Fibroblast of mammary gland (primary cell): ENCODE data around the gene PLD1.
"Not testable (repeated sequence)": the region's sequence is repeated elsewhere in the genome, so short reads cannot be mapped to it uniquely, and the experiment has no call there.

ENCODE experiments used
- DNase-seq: peaks from one replicate; pipeline ENCODE4 v3.0.0-alpha.2; 2010; ENCODE audit warnings: low read depth
- H3K4me3 ChIP-seq: 2 replicates; pipeline ENCODE4 v1.5.1; 2011; ENCODE audit warnings: low read depth, mild to moderate bottlenecking, low read length, moderate library complexity; ENCODE audit not compliant: control insufficient read depth
- TF ChIP-seq, protein P1 (sequence below): conservative IDR thresholded peaks from 2 replicates; pipeline ENCODE4 v1.5.1; 2011; ENCODE audit warnings: low read depth, low read length, inconsistent platforms; ENCODE audit not compliant: control insufficient read depth, insufficient read depth

Gene PLD1

DNA sequence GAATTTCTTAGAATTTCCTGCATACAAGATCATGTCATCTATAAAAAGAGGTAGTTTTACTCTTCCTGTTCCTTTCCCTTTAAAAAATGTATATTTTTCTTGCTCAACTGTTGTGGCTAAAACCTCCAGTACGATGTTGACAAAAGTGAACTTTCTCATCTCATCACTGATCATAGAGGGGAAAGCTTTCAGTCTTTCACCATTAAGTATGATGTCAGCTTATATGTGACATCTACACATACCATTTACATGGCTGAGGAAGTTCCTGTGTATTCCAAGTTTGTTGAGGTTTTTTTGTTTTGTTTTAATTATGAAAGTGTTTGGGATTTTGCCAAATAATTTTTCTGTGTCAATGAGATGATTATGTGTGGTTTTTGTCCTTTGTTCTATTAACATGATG is 173.6 kb downstream of the PLD1 start:
- TF ChIP-seq, protein P1, sequence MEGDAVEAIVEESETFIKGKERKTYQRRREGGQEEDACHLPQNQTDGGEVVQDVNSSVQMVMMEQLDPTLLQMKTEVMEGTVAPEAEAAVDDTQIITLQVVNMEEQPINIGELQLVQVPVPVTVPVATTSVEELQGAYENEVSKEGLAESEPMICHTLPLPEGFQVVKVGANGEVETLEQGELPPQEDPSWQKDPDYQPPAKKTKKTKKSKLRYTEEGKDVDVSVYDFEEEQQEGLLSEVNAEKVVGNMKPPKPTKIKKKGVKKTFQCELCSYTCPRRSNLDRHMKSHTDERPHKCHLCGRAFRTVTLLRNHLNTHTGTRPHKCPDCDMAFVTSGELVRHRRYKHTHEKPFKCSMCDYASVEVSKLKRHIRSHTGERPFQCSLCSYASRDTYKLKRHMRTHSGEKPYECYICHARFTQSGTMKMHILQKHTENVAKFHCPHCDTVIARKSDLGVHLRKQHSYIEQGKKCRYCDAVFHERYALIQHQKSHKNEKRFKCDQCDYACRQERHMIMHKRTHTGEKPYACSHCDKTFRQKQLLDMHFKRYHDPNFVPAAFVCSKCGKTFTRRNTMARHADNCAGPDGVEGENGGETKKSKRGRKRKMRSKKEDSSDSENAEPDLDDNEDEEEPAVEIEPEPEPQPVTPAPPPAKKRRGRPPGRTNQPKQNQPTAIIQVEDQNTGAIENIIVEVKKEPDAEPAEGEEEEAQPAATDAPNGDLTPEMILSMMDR: no peak
- DNase-seq: no peak
- no peak overlapping the region for H3K4me3 ChIP-seq

DNA sequence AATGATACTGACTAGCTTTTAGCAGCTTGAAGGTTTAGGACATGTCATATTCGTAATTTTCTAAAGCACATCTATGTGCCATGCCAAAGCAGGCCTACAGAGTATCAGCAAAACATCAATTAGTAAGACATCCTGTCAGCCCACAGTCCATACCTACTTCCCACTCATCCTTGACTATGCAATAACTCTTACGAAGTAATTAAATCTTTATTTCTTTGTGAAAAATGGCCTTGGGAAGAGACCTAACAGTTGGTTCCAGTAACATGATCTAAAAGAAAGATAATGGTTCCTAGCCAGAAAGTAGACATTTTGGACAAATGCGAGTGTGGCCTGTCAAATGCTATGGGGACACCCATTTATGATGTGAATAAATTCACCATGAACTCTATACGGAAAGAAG is 177.5 kb downstream of the PLD1 start:
- DNase-seq: no peak
- TF ChIP-seq, protein P1: no peak
- H3K4me3 ChIP-seq: no peak overlapping the region

DNA sequence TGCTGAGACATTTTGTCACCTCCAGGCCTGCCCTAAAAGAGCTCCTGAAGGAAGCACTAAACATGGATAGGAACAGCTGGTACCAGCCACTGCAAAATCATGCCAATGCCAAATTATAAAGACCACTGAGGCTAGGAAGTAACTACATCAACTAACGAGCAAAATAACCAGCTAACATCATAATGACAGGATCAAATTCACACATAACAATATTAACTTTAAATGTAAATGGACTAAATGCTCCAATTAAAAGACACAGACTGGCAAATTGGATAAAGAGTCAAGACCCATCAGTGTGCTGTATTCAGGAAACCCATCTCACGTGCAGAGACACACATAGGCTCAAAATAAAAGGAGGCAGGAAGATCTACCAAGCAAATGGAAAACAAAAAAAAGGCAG is 183.5 kb downstream of the PLD1 start:
- DNase-seq, H3K4me3 ChIP-seq: not testable (repeated sequence)

DNA sequence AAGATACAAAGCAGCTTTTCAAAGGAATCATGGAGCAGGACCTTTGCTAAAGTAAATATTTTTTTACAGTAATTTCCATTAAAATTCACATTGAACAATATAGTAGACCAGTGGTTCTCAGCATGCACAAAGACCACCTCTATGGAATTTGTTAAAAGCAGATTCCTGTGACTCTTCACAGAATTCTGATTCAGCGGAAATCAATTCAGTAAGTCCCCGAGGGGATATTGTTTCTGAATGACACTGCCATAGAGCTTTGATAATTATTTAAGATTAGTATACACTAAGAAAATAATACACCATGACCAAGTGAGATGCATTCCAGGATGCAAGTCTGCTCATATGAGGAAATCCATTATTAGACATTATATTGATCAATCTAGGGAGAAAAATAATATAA is 188.2 kb downstream of the PLD1 start:
- TF ChIP-seq, protein P1: no peak
- no peak overlapping the region for H3K4me3 ChIP-seq
- DNase-seq: no peak

DNA sequence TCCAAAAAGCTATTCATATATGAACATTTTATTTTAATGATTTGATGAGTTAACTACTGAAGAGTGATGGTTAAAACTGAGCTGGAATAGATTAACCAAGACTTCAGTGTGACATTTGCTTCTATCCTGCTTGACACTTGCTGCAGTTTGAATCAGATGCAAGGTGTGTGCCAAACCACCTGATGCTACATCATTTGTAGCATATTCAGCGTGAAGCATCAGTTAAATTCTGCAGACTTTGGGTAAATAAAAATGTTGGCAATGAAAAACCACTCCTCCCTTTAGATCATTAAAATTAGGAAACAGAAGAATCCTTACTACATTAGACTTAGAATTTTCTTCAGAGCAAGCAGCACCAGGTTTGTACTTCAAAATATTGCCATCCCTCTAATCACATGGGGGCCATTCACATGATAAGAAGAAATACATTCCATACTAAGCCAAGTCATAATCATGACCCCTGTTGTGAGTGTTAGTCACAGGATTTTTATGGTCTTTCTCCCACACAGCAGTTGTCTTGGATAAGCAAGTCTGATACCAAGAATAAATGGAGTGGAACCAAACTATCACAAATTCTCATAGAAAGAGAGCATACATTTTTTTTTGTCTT is 189.4 kb downstream of the PLD1 start:
- TF ChIP-seq, protein P1: no peak
- H3K4me3 ChIP-seq: no peak overlapping the region
- peak; percentile 21 for DNase-seq

DNA sequence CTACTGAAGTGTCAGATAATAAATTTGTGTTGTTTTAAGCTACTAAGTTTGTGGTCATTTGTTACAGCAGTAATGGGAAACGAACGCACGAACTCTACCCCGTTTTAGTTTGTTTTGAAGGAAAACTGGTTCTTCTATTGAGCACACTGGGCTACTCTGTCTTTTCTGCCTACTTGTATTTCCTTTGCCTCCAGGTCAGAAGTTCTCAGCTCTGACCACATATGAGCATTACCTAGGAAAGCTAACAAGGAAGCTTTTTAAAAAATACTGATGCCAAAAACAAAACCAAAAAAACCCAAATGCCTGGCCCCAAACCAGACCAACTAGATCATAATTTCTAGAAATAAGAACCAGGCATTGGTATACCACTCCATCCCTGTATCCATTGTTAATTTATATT is 193.5 kb downstream of the PLD1 start:
- TF ChIP-seq, protein P1: no peak
- no peak overlapping the region for H3K4me3 ChIP-seq
- DNase-seq: no peak

DNA sequence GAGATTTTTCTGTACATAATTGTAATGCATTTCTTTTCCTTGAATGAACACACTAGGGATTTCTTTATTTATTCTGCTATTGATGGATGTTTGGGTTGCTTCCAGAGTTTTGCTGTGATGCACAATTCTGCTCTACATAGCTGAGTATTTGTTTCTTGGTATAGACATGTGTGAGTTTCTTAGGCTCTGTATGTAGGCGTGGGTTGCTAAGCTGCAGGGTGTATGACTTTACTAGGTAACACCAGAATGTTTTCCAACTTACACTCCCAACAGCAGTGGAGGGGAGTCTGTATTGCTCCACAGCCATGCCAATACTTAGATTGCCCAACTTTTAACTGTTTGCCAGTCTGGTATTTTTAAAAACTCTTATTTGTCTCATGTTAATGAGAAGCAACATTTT is 194.6 kb downstream of the PLD1 start:
- H3K4me3 ChIP-seq: no peak overlapping the region
- peak; percentile 30 for DNase-seq

More for the DNA sequence above, 194.6 kb downstream of the PLD1 start:
- TF ChIP-seq, protein P1: no peak
